MM.1S (cell line): ENCODE results near the gene PDE10A.

Experiments used
- DNase-seq: peaks from one replicate; pipeline ENCODE4 v3.0.0-alpha.2; 2015
- H2AFZ ChIP-seq: fragments of 300-600 bp; sonication (generic); 2 replicates; pipeline ENCODE4 v1.6.0; 2016; ENCODE audit warnings: antibody characterized with exemption, low read length
- H3F3A ChIP-seq: fragments of 300-600 bp; sonication (generic); 2 replicates; pipeline ENCODE4 v1.6.1; 2016; ENCODE audit warnings: mild to moderate bottlenecking, antibody characterized with exemption, low read length, moderate library complexity, mixed read lengths; ENCODE audit not compliant: insufficient read depth
- H3K27ac ChIP-seq: fragments of 300-600 bp; sonication (generic); 2 replicates; pipeline ENCODE4 v1.5.1; 2016; ENCODE audit warnings: mild to moderate bottlenecking, low read length
- H3K27me3 ChIP-seq: fragments of 300-600 bp; sonication (generic); replicated peaks from 2 replicates; pipeline ENCODE4 v1.6.0; 2016; ENCODE audit warnings: low read length; ENCODE audit not compliant: insufficient read depth
- H3K36me3 ChIP-seq: fragments of 300-600 bp; sonication (generic); replicated peaks from 2 replicates; pipeline ENCODE4 v1.6.1; 2016; ENCODE audit warnings: mild to moderate bottlenecking, low read length, mixed read lengths; ENCODE audit not compliant: insufficient read depth
- H3K4me1 ChIP-seq: fragments of 300-600 bp; sonication (generic); 2 replicates; pipeline ENCODE4 v1.6.1; 2016; ENCODE audit warnings: low read length, mixed read lengths
- H3K4me2 ChIP-seq: fragments of 300-600 bp; sonication (generic); 2 replicates; pipeline ENCODE4 v1.6.0; 2016; ENCODE audit warnings: low read depth, low read length
- H3K4me3 ChIP-seq: fragments of 300-600 bp; sonication (generic); 2 replicates; pipeline ENCODE4 v1.5.1; 2016; ENCODE audit warnings: low read length, mixed read lengths
- H3K79me2 ChIP-seq: fragments of 300-600 bp; sonication (generic); 2 replicates; pipeline ENCODE4 v1.6.1; 2016; ENCODE audit warnings: mixed run types, low read length, mixed read lengths
- H3K9ac ChIP-seq: fragments of 300-600 bp; sonication (generic); 2 replicates; pipeline ENCODE4 v1.6.1; 2016; ENCODE audit warnings: low read length, mixed read lengths
- H3K9me2 ChIP-seq: fragments of 300-600 bp; sonication (generic); replicated peaks from 2 replicates; pipeline ENCODE4 v1.6.1; 2016; ENCODE audit warnings: mild to moderate bottlenecking, low read length, mixed read lengths; ENCODE audit not compliant: insufficient read depth
- H3K9me3 ChIP-seq: fragments of 300-600 bp; sonication (generic); replicated peaks from 2 replicates; pipeline ENCODE4 v1.6.1; 2016; ENCODE audit warnings: mild to moderate bottlenecking, low read length, mixed read lengths; ENCODE audit not compliant: insufficient read depth
- H4K20me1 ChIP-seq: fragments of 300-600 bp; sonication (generic); 2 replicates; pipeline ENCODE4 v1.6.1; 2016; ENCODE audit warnings: mild to moderate bottlenecking, low read length, moderate library complexity, mixed read lengths; ENCODE audit not compliant: insufficient read depth
- EZH2 ChIP-seq: fragments of 300-600 bp; sonication (generic); optimal IDR thresholded peaks from 2 replicates; pipeline ENCODE3; 2017; ENCODE audit warnings: low read depth, mild to moderate bottlenecking, antibody characterized with exemption, low read length, mixed read lengths
- EZH2phosphoT487 ChIP-seq: fragments of 300-600 bp; sonication (generic); IDR thresholded peaks from 2 replicates; pipeline ENCODE4 v1.6.1; 2018; ENCODE audit warnings: antibody characterized with exemption, low read length
- TF ChIP-seq, protein P1 (sequence below): fragments of 300-600 bp; sonication (generic); IDR thresholded peaks from 2 replicates; pipeline ENCODE4 v1.5.1; 2016; ENCODE audit warnings: antibody characterized with exemption, low read length, mixed read lengths

PDE10A gene

DNA sequence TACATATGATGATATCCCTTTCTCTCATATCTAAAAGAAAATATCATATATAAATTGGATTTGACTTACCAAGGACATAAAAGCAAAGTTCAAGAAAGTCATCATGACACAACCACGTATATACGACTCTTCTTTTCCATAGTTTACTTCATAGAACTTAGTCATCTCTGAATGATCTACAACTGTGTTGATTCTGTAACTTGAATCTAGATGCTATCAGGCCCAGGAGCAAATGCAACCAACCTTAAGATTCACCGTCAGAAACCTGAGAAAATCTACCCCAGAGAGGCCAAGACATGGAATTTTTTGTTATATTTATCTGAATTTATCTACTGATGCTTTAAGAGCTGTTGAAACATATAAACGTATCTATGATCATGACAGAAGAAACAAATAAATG lies 165.6 kb downstream of the PDE10A start:
- Histone ChIP-seq H3F3A (no peaks in the 10 kb centered on the region), H3K4me3 (no peak overlapping the region), H3K9ac (no peak overlapping the region), H3K9me3 (no peaks in the 10 kb centered on the region), H3K27ac (no peak overlapping the region), H3K4me1 (no peaks in the 10 kb centered on the region), H4K20me1 (no peaks in the 10 kb centered on the region), H3K4me2 (no peak overlapping the region), H3K27me3 (no peaks in the 10 kb centered on the region), H3K9me2 (no peaks in the 10 kb centered on the region), H3K36me3 (no peaks in the 10 kb centered on the region), H2AFZ (no peak overlapping the region), H3K79me2 (no peaks in the 10 kb centered on the region)
- TF ChIP-seq, protein P1, sequence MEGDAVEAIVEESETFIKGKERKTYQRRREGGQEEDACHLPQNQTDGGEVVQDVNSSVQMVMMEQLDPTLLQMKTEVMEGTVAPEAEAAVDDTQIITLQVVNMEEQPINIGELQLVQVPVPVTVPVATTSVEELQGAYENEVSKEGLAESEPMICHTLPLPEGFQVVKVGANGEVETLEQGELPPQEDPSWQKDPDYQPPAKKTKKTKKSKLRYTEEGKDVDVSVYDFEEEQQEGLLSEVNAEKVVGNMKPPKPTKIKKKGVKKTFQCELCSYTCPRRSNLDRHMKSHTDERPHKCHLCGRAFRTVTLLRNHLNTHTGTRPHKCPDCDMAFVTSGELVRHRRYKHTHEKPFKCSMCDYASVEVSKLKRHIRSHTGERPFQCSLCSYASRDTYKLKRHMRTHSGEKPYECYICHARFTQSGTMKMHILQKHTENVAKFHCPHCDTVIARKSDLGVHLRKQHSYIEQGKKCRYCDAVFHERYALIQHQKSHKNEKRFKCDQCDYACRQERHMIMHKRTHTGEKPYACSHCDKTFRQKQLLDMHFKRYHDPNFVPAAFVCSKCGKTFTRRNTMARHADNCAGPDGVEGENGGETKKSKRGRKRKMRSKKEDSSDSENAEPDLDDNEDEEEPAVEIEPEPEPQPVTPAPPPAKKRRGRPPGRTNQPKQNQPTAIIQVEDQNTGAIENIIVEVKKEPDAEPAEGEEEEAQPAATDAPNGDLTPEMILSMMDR = no peak
- TF ChIP-seq EZH2 (no peak), EZH2phosphoT487 (no peak)
- no peak for DNase-seq

DNA sequence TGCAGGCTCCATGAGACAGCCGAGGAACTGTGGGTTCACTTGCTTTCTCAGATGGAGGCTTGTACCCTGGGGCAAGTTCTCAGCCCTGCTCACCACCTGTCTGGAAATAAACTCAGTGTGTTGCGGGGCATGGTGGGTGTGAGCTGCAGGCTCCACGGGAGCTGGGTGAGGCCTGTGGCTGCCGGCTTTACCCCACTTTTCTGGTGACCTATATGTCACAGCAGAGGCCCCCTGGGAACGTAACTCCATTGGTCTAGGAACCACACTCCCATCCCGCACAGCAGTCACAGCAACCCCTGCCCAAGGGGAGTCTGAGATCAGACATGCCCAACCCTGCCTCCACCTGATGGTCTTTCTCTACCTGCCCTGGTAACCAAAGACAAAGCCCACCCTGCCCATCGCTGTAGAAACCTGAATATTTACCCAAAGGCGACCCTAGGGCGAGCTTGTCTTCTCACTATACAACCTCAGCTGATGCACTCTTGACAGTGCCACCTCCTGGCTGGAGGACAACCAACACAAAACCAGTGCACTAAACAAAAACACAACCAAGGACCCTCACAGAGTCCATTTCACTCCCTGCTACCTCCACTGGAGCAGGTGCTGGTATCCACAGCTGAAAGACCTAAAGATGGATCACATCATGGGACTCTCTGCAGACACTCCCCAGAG lies 174.3 kb downstream of the PDE10A start:
- Histone ChIP-seq H3K9ac (no peak overlapping the region), H3K4me3 (no peak overlapping the region), H2AFZ (no peak overlapping the region), H3K27ac (no peak overlapping the region), H3K9me3 (no peaks in the 10 kb centered on the region), H3K27me3 (no peaks in the 10 kb centered on the region), H4K20me1 (no peaks in the 10 kb centered on the region), H3K79me2 (no peaks in the 10 kb centered on the region), H3K4me2 (no peak overlapping the region), H3K36me3 (no peaks in the 10 kb centered on the region), H3K4me1 (no peaks in the 10 kb centered on the region), H3K9me2 (no peaks in the 10 kb centered on the region), H3F3A (no peaks in the 10 kb centered on the region)
- DNase-seq = no peak
- TF ChIP-seq, protein P1 = no peak
- TF ChIP-seq EZH2phosphoT487 (no peak), EZH2 (no peak)

GRCh38 chr6:165487950-165488349 lies 175.1 kb downstream of the PDE10A start:
- Histone ChIP-seq H3K4me1 (no peaks in the 10 kb centered on the region), H3K9ac (no peak overlapping the region), H3K4me2 (no peak overlapping the region), H3F3A (no peaks in the 10 kb centered on the region), H3K4me3 (no peak overlapping the region), H3K27me3 (no peaks in the 10 kb centered on the region), H2AFZ (no peak overlapping the region), H3K9me3 (no peaks in the 10 kb centered on the region), H3K79me2 (no peaks in the 10 kb centered on the region), H3K27ac (no peak overlapping the region), H4K20me1 (no peaks in the 10 kb centered on the region), H3K9me2 (no peaks in the 10 kb centered on the region), H3K36me3 (no peaks in the 10 kb centered on the region)
- no peak for DNase-seq
- TF ChIP-seq EZH2 = no peak
- no peak for TF ChIP-seq EZH2phosphoT487
- TF ChIP-seq, protein P1 = no peak
